ENCODE measurements around the gene KIAA0513.
"Not testable (repeated sequence)": the region's sequence is repeated elsewhere in the genome, so short reads cannot be mapped to it uniquely, and the experiment has no call there.

The KIAA0513 gene

GRCh38 chr16:85031451-85031850 is 3.9 kb downstream of the KIAA0513 start:
- DNase-seq, result no peak

DNA sequence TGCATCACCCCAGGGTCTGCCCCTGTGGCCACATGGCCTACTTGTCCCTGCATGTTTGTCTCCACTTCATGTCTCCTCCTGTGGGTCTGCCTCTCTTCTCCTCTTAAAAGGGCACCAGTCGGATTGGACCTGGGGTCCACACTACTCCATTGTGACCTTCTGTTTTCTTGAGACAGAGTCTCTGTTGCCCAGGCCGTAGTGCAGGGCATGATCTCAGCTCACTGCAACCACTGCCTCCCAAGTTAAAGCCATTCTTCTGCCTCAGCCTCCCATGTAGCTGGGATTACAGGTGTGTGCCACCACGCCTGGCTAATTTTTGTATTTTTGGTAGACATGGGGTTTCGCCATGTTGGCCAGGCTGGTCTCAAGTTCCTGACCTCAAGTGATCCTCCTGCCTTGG is 4.6 kb downstream of the KIAA0513 start:
- not testable (repeated sequence) for DNase-seq

DNA sequence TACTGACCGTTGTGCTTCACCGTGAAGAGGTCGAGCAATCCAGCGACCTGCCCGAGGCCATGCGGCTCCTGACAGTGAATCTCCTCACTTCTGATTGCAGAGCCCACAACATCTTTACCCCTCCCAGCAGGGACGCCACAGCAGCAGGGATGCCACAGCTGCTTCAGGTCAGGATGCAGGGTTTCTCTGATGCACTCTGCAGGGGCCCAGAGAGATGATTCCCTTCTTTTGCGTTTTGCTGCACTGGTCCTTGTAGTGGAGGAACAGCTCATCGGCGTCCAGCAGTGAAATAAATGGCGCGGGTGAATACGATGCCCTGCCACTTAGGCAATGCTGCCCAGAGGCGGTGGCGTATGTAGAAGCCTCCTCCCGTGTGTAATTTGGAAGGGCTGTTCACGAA is 5.6 kb downstream of the KIAA0513 start:
- no peak for DNase-seq

GRCh38 chr16:85034591-85035433 is 7.2 kb downstream of the KIAA0513 start:
- no peak for DNase-seq

- no peak for DNase-seq
Measured at GRCh38 chr16:85036236-85037049, 8.8 kb downstream of the KIAA0513 start.

DNA sequence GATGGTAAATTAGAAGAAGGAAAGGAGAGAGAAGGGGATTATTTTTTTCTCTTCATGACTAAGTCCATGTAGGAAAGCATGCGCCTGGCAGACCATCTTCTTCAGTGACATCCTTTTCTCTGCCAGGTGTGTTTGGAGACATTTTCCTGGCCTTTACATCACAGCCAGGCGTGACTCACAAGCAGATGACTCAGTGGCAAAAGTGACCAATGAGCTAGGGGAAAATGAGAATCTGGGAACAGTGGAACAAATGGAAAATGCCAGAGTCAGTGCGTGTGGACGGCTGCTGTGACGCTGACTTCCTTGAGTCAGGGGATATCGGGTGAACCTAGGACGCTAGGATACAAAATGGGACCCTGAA is 9.4 kb downstream of the KIAA0513 start:
- no peak for DNase-seq

DNA sequence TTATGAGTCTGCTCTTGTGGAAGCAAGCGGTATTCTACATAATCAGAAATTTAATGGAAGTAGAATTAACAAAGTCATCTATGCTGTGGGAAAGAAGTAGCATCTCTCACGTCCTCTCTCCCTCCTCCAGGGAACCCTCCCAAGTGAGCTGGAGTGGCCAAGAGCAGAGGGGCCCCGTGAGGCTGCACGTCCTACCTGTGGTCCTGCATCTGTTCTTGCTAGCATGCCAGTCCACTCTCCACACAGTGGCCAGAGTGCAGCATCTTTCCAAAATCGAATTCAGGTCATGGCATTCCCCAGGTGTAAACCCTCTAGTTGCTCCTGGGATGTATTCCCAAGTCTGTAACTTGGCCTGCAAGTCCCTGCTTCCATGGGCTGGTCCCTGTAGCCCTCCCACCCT is 10.1 kb downstream of the KIAA0513 start:
- no peak for DNase-seq

DNA sequence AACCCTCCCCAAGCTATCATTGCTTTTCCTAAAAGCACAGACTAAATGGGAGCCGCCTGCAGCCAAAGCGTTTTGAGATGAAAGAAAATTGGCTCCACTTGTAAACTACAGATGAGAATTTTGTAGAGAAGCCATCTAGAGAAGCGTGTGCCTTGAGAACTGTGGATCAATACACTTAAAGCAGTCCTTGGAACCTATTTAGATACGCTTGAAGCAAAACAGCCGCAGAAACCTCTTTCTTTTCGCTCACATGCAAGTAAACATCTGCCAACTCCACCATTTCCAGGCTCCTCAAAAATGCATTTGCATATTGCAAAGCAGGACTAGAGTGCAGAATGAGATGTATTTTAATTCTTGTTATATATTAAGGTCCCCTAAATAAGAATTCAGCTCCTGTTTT is 13.1 kb downstream of the KIAA0513 start:
- no peak for DNase-seq

DNA sequence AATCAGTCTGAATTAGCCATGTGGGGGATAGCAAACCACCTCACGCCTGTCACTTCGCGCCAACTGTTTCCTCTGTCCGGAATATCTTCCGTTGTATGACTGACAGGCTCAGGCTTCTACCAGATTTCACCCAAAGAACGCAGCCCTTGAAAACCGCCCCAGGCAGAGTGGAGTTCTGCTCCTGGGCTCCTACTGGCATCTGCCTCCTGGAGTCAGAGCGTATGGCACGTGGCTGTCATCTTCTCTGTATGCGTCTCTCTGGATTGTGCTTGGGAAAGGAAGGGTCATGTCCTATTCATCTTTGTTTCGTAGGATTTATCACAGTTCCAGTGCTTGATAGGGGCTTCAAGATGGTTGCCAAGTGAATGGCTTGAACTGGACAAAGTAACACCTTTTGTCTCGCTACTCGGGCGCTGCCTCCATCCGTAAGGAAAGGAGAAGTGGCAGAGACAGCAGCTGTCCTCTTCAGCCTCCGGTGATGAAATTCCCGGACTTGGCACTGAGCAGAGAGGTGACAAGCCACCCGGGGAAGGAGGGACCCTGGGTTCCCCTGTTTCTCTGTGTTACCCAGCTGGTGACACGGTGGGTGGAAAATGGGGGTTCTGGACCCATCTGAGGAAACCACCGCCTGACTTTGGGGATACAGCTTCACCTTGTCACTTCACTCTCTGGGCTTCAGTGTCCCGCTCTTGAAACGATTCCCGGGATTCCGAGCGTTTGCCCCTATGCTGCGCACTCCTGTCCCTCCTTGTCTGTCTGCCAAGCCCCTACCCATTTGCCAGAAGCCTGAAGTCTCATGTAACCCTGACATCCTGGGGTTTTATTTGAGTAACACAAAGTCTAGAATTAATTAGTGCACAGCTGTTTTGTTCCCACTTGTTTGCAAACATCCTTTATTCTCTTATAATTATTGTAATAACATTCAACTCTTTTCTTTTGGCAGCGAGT is 13.9 kb downstream of the KIAA0513 start:
- DNase-seq, result no peak

GRCh38 chr16:85042167-85042526 is 14.6 kb downstream of the KIAA0513 start:
- DNase-seq, result no peak

- DNase-seq, result no peak
Measured at GRCh38 chr16:85042606-85043005, 15.0 kb downstream of the KIAA0513 start.

GRCh38 chr16:85045077-85045476 is 17.5 kb downstream of the KIAA0513 start:
- DNase-seq, result no peak

- no peak for DNase-seq
Measured at GRCh38 chr16:85045641-85046471, 18.3 kb downstream of the KIAA0513 start.

DNA sequence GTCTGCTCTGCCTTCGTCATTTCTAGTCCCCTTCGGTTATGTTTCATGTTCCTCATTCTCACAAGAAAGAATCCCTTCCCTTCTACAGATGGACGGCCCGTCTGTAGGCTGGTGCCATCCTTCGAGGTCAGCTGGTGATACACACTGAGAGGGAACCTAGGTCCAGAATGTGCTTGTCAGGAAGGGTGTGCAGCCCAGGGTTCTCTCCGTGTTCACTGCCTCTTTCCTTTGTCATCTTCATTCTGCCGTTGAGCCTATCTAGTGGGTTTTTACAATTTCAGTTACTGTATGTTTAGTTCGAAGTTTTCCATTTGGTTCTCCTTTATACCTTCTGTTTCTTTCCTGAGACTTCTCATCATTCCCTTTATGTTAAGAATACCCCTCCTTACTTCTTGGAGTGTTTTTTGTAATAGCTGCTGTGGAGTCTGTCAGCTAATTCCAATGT is 18.9 kb downstream of the KIAA0513 start:
- no peak for DNase-seq

- no peak for DNase-seq
Measured at GRCh38 chr16:85046931-85047866, 19.6 kb downstream of the KIAA0513 start.

- DNase-seq, result no peak
Measured at GRCh38 chr16:85047867-85048455, 20.4 kb downstream of the KIAA0513 start.

DNA sequence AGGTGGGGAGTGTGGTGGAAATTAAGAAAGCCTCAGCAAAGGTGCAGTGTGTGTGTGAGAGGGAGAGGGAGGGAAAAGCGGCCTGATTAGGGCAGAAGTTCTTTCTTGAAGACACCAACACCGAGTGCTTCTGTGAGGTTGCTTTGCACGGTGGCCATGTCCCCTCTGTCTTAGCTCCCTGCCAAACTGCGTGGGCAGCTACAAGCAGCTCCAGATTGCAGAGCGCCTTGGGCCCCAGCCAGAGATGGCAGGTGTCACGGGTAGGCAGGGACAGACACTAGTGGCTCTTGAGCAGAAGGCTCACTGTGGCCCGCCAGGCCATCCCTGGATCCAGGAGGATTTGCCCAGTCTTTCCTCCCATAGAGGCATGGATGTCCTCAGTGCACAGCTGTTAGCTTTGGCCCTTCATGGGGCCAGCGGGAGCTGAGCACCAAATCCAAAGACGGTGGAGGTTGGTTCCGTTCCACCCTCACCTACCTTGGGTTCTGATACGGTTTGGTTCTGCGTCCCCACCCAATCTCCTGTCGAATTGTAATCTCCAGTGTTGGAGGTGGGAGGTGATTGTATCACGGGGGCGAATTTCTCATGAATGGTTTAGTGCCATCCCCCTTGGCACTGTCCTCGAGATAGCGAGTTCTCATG is 21.4 kb downstream of the KIAA0513 start:
- DNase-seq, result no peak

DNA sequence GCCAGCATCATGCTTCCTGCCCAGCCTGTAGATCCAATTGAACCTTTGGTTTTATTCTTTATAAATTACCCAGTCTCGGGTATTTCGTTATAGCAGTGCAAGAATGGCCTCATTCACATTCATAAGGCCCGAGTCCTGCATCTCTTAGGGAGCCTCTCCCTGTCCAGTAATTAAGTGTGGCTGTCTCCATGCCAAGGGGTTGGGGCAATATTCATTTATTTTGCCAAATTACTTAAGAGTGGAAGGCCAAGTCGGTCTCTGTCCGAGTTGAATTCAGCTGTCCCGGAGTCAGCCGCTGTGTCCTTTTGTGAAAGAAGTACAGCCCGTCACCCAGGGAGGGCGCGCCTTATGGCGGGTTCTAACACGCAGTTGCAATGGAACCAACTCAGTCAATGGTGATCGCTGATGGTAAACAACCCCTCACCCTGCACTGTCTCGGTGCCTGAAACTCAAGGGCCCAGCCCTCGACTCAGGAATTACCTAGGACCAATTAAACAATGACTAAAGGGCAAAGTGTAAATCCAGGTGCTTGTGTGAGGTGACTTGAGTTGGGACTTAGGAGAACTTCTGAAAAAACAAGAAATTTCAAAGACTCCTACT is 22.2 kb downstream of the KIAA0513 start:
- no peak for DNase-seq

- no peak for DNase-seq
Measured at GRCh38 chr16:85051067-85051581, 23.5 kb downstream of the KIAA0513 start.

All from SW 1271 (cell line).